A673 (cell line): ENCODE data around the gene TSR3.

Source experiments
- CTCF ChIP-seq: fragments of 300-800, 200-600 bp; sonication (generic); conservative IDR thresholded peaks from 2 replicates; pipeline ENCODE4 v1.5.1; 2017; ENCODE audit warnings: low read depth, mild to moderate bottlenecking, antibody characterized with exemption, low read length, moderate library complexity, mixed read lengths
- EZH2 ChIP-seq: fragments of 200-600 bp; sonication (generic); IDR thresholded peaks from 2 replicates; pipeline ENCODE4 v1.6.1; 2017; ENCODE audit warnings: borderline replicate concordance, low read depth, mild to moderate bottlenecking, mixed read lengths, antibody characterized with exemption, low read length; ENCODE audit not compliant: poor library complexity, severe bottlenecking

GRCh38 chr16:1348441-1348840 lies 3.2 kb downstream of the TSR3 start:
- TF ChIP-seq CTCF (no peak), EZH2 (no peak)
